Sigmoid colon (tissue), 7 donors: ENCODE measurements around the gene RSAD1. TPM values are rescaled to one million over a fixed set of nuclear protein-coding genes. Genes with fewer than 3 reads are reported as not detected.

Experiments used
- DNase-seq: peaks from one replicate; pipeline ENCODE4 v3.0.0-alpha.2; 2019
- H3K27ac ChIP-seq, 4 donors: fragments of 200-600 bp; sonication (generic); one replicate each; pipeline ENCODE4 v1.5.1; 2016 to 2019; ENCODE audit warnings: mild to moderate bottlenecking in 1 of 4
- H3K27me3 ChIP-seq, 3 donors: fragments of 200-600 bp; sonication (generic); one replicate each; pipeline ENCODE4 v1.5.1; 2019; ENCODE audit warnings: mild to moderate bottlenecking in 1 of 3
- H3K36me3 ChIP-seq, 4 donors: fragments of 200-600 bp; sonication (generic); one replicate each; pipeline ENCODE4 v1.5.1; 2016 to 2019
- H3K4me1 ChIP-seq, 4 donors: fragments of 200-600 bp; sonication (generic); one replicate each; pipeline ENCODE4 v1.5.1; 2017 to 2019
- H3K4me3 ChIP-seq, 4 donors: fragments of 200-600 bp; sonication (generic); one replicate each; pipeline ENCODE4 v1.5.1; 2017 to 2019; ENCODE audit warnings: mild to moderate bottlenecking in 2 of 4, moderate library complexity in 1 of 4
- H3K9me3 ChIP-seq, 4 donors: fragments of 200-600 bp in 3 of 4; sonication (generic) in 3 of 4; one replicate each; pipeline versions ENCODE4 v1.5.1 to v1.6.1; 2013 to 2019
- CTCF ChIP-seq, 4 experiments: fragments of 450-650 bp in 3 of 4; fragments of 200-600 bp in 1 of 4; IDR thresholded peaks; one replicate each; pipeline ENCODE4 v1.5.1; 2016 to 2019; ENCODE audit warnings: antibody characterized with exemption in 4 of 4, mild to moderate bottlenecking in 3 of 4, moderate library complexity in 2 of 4
- EP300 ChIP-seq, 4 donors: sonication (generic); formaldehyde crosslinking; IDR thresholded peaks; one replicate each; pipeline ENCODE4 v1.6.1; 2017; ENCODE audit warnings: antibody characterized with exemption in 4 of 4
- POLR2A ChIP-seq, 2 donors: fragments of 450-650 bp; IDR thresholded peaks; one replicate each; pipeline ENCODE4 v1.6.1; 2016; ENCODE audit warnings: antibody characterized with exemption in 2 of 2, mild to moderate bottlenecking in 2 of 2, moderate library complexity in 2 of 2
- POLR2AphosphoS5 ChIP-seq, 4 donors: sonication (generic); formaldehyde crosslinking; IDR thresholded peaks; one replicate each; pipeline ENCODE4 v1.6.1; 2017; ENCODE audit warnings: antibody characterized with exemption in 4 of 4
- WGBS, 2 donors: extraction: QIAGEN DNeasy Blood & Tissue Kit; methylation state at CpG; one replicate each; pipeline ENCODE4 v1.1.7; 2013; 5-methylcytosine and 5-hydroxymethylcytosine counted together
- intact Hi-C: fragments of 100-400 bp; cut with DNase I; formaldehyde crosslinking; loops from one replicate; pipeline ENCODE4 v1.15.1; 2023
- polyA plus RNA-seq, 3 donors: library from polyadenylated mRNA; stranded (reverse); fragments of 200-250 nt; gene quantifications; one replicate each; pipeline ENCODE4 v1.2.3, GENCODE V29; 2013
- total RNA-seq, 4 donors: library from RNA; depleted of rRNA; stranded (reverse); fragments of >200 nt; gene quantifications; one replicate each; pipeline ENCODE4 v1.1.0, GENCODE V29; 2016
- donor health status: healthy with polysubstance abuse.
- donor health status: Bipolar disorder and iron deficiency.
- donor health status: healthy.

RSAD1 gene
- total and polyA plus RNA-seq, 7 donors: 18.6 to 33.6 (median 23.2) TPM

- Histone ChIP-seq H3K4me1 (peaks cover 0 to 24% (median 20%) of the 10 kb centered on the region in 4 donors), H3K4me3 (peak within 1 kb of the TSS in 1 of 4 donors; percentile 19), H3K9me3 (no peaks in the 10 kb centered on the region), H3K36me3 (no peaks in the 10 kb centered on the region), H3K27ac (no peak within 1 kb of the TSS), H3K27me3 (peaks cover 12 to 66% (median 47%) of the 10 kb centered on the region in 3 donors)
- DNase-seq: no peak
- intact Hi-C loops: no loop called here
- 1 to 3% methylated on average over 21 of the region's 21 CpGs for WGBS, 2 donors
- TF ChIP-seq CTCF (IDR thresholded peaks at IDR 0.05) (no peak), POLR2A (IDR thresholded peaks at IDR 0.05) (no peak), EP300 (IDR thresholded peaks at IDR 0.05) (no peak), POLR2AphosphoS5 (IDR thresholded peaks at IDR 0.05) (no peak)
Observed at GRCh38 chr17:50532452-50533024, 53.9 kb downstream of the RSAD1 start, which contains the start of gene EPN3. Gene EPN3 (plus strand): TSS chr17:50532735. CDS start chr17:50536557, 3,822 bp downstream.

- H3K9me3 ChIP-seq: no peaks in the 10 kb centered on the region
- TF ChIP-seq POLR2A (IDR thresholded peaks at IDR 0.05) (no peak), CTCF (IDR thresholded peaks at IDR 0.05) (no peak), POLR2AphosphoS5 (IDR thresholded peaks at IDR 0.05) (no peak), EP300 (IDR thresholded peaks at IDR 0.05) (no peak)
- WGBS, 2 donors: 2 to 20% methylated on average over 5 of the region's 5 CpGs
- no peak for DNase-seq
- no peak overlapping the region for H3K27ac ChIP-seq
- no peaks in the 10 kb centered on the region for H3K36me3 ChIP-seq
- intact Hi-C loops: no loop called here
- H3K27me3 ChIP-seq: peaks cover 12 to 66% (median 47%) of the 10 kb centered on the region in 3 donors
- peaks cover 0 to 24% (median 20%) of the 10 kb centered on the region in 4 donors for H3K4me1 ChIP-seq
- H3K4me3 ChIP-seq: no peak overlapping the region
Observed at GRCh38 chr17:50533185-50533584, 54.5 kb downstream of the RSAD1 start.

DNA sequence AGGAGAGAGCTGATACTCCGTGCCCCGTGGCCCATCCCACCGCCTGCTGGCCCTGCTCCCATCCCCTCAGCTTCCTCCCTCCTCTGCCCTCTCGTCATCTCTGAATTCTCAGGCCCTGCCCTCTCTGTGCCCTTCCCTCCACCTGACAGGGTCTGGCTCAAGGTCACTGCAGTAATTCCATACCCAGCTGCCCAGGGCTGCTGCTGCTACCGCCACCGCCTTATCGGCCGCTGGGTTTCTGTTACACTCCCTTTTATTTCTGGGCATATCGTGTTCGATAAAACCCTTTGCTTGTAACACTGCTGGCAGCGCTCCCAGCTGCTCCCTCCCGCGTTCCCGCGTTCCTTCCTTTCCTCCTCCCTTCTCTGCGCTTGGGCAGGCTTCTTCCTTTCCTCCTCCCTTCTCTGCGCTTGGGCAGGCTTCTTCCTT, 55.1 kb downstream of the RSAD1 start:
- TF ChIP-seq POLR2AphosphoS5 (IDR thresholded peaks at IDR 0.05) (no peak), CTCF (IDR thresholded peaks at IDR 0.05) (no peak), POLR2A (IDR thresholded peaks at IDR 0.05) (peak in 1 of 2 donors; percentile 30)
- intact Hi-C loops: no loop called here
- Histone ChIP-seq H3K9me3 (no peaks in the 10 kb centered on the region), H3K36me3 (no peaks in the 10 kb centered on the region), H3K27ac (no peak overlapping the region), H3K4me3 (peak overlapping the region in 1 of 4 donors; percentile 19), H3K4me1 (peaks cover 0 to 24% (median 20%) of the 10 kb centered on the region in 4 donors), H3K27me3 (peaks cover 12 to 64% (median 47%) of the 10 kb centered on the region in 3 donors)
- no peak for DNase-seq
- 1 to 2% methylated on average over 17 of the region's 17 CpGs for WGBS, 2 donors

DNA sequence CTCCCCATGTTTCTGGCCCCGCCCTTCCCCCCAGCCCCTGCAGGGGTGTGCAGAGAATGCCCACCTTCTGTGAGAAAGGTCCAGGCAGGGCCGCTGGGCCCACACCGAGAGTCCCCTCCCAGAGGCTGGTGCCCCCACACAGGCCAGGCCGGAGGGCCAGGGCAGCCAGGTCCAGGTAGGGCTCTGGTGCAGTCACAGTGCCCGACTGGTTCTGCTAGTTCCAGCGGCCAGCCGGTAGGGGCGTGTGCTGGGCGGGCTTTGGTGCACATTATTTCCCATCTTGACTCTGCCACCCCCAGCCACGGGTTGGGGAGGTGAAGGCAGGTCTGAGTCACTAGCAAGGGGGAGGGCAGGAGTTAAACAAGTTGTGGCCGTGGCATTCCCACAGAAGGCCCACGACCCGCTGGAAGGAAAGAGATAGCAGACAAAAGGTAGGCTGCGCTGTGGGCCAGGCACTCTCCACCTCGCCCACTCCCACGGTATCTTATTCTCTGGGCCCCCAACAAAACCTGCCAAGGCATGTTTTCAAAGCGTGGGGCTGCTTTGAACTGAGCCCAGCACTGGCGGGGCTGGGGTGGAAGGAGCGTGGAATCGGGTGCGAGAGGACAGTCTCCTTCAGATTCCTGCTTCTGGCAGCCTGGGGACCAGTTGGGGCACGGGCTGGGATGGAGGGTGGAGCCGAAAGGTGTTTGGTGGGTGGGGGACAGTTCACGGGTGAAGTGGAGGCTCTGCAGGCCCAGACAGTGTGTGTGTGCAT, 55.7 kb downstream of the RSAD1 start:
- H3K4me3 ChIP-seq: no peak overlapping the region
- H3K27ac ChIP-seq: no peak overlapping the region
- intact Hi-C loops: no loop called here
- H3K27me3 ChIP-seq: peaks cover 12 to 57% (median 43%) of the 10 kb centered on the region in 3 donors
- H3K9me3 ChIP-seq: no peaks in the 10 kb centered on the region
- 13 to 54% methylated on average over 24 of the region's 24 CpGs for WGBS, 2 donors
- TF ChIP-seq POLR2AphosphoS5 (IDR thresholded peaks at IDR 0.05) (no peak), POLR2A (IDR thresholded peaks at IDR 0.05) (peak in 1 of 2 donors; percentile 28), EP300 (IDR thresholded peaks at IDR 0.05) (no peak), CTCF (IDR thresholded peaks at IDR 0.05) (peak in 1 of 4 experiments; percentile 25)
- DNase-seq: no peak
- H3K36me3 ChIP-seq: no peaks in the 10 kb centered on the region
- peaks cover 0 to 24% (median 20%) of the 10 kb centered on the region in 4 donors for H3K4me1 ChIP-seq
